Activated CD8-positive, alpha-beta memory T cell treated with anti-CD3 and anti-CD28 coated beads for 1 hour (primary cell): ENCODE data around the gene SFXN5.

ENCODE experiments used
- DNase-seq, 2 donors: peaks; one replicate each; pipeline ENCODE4 v3.0.0-alpha.2; 2020; ENCODE audit warnings: low read depth in 1 of 2; ENCODE audit errors: extremely low read depth in 1 of 2

SFXN5 gene

GRCh38 chr2:72959995-72960981, 111.2 kb downstream of the SFXN5 start:
- no peak for DNase-seq

GRCh38 chr2:72959554-72959953, 112.0 kb downstream of the SFXN5 start:
- DNase-seq: no peak

GRCh38 chr2:72958542-72959385, 112.7 kb downstream of the SFXN5 start:
- DNase-seq: no peak

- DNase-seq: no peak
These were observed 114.6 kb downstream of the SFXN5 start for GRCh38 chr2:72956936-72957335.

GRCh38 chr2:72956050-72956395, 115.5 kb downstream of the SFXN5 start:
- no peak for DNase-seq

- DNase-seq: no peak
These were observed 116.1 kb downstream of the SFXN5 start for GRCh38 chr2:72955228-72956049.

- DNase-seq: no peak
These were observed 116.9 kb downstream of the SFXN5 start for GRCh38 chr2:72954376-72955227.

GRCh38 chr2:72953976-72954375, 117.5 kb downstream of the SFXN5 start:
- DNase-seq: no peak

- DNase-seq: no peak
These were observed 118.0 kb downstream of the SFXN5 start for GRCh38 chr2:72953528-72953927.

- no peak for DNase-seq
These were observed 118.6 kb downstream of the SFXN5 start for GRCh38 chr2:72952961-72953360.

GRCh38 chr2:72952110-72952823, 119.2 kb downstream of the SFXN5 start:
- no peak for DNase-seq

GRCh38 chr2:72951303-72952095, 120.0 kb downstream of the SFXN5 start:
- DNase-seq: no peak

- no peak for DNase-seq
These were observed 120.8 kb downstream of the SFXN5 start for GRCh38 chr2:72950558-72951255.

GRCh38 chr2:72949642-72950041, 121.9 kb downstream of the SFXN5 start:
- DNase-seq: no peak

- DNase-seq: no peak
These were observed 122.5 kb downstream of the SFXN5 start for GRCh38 chr2:72949045-72949444.

- DNase-seq: no peak
These were observed 123.3 kb downstream of the SFXN5 start for GRCh38 chr2:72947952-72948830.

GRCh38 chr2:72946466-72946865, 125.0 kb downstream of the SFXN5 start:
- no peak for DNase-seq
